DMS153 treated with DMSO at 0.1 percent for 48 hours (cell line): ENCODE data around the gene MAPK10.
"Not testable (repeated sequence)": the region's sequence is repeated elsewhere in the genome, so short reads cannot be mapped to it uniquely, and the experiment has no call there.

Experiments used
- DNase-seq: peaks from one replicate; lab custom pipeline; 2025; ENCODE audit not compliant: unreplicated experiment; lab: John Stamatoyannopoulos, UW

Gene MAPK10

DNA sequence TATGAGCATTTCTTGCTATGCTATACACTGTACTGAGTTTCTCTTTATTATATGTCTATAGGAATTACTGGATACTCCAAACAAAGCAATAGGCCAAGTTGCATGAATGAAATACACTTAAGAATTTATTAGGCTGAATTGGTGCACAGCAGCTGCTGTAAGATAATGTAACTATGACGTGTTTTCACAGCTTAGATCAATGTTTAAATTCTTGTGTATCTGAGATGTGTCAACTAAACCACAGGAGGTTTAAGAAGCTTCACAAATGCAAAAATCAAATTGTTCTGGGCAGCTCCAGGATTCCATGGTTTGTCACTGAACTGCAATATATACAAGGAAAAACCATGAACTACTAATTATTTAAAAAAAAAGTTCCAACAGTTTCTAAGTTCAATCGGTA, 156.7 kb downstream of the MAPK10 start:
- DNase-seq: no peak

DNA sequence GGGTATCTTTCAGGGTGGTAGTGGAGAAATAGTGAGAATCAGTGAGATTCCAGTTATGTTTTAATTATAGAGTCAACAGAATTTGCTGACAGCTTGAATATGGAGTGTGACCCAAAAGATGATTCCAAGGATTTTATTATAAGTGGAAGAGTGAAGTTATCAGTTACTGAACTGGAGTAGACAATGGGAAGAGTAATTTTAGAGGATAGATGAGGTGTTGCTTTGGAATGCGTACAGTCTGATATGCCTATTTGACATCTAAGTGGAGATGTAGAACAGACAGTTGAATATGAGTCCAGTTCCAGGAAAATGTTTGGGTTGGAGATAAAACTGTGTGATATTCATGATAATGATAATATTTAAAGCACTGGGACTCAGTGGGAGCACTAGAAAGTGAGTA, 174.2 kb downstream of the MAPK10 start:
- no peak for DNase-seq

DNA sequence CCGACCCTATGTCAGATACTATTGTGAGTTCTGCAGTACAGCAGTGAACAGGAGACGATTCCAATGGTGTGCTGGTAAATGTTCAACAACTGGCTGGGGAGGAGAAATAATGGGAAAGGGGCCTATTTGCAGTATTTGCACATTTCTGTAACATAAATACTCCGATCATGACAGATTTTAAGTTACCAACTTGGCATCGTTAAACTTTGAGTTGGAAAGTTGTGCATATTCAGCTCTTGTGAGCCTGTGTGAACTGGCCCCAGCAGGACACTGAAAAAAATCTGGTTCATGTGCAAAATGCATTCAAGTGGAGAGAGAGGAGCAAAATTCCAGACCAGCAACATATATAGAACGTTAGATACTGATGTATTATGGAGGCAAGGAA, 175.0 kb downstream of the MAPK10 start:
- no peak for DNase-seq

DNA sequence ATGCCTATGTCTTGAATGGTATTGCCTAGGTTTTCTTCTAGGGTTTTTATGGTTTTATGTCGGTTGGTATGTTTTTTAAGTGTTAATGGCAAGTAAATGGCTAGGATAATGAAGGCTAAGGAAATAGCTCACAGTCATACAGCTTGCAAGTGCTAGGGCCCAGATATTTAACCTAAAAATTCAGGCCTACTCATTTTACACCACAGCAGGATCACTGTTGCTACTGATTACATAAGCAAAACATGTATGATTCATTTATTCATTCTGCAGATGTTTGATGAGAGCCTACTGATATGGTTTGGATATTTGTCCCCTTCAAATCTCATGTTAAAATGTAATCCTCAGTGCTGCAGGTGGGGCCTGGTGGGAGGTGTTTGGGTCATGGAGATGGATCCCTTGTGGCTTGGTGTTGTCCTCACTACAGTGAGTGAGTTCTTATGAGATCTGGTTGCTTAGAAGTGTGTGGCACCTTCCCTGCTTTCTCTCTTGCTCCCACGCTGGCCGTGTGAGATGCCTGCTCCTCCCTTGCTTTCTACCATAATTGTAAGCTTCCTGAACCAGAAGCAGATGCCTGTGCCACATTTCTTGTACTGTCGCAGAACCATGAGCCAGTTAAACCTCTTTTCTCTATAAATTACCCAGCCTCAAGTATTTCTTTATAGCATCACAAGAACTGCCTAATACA, 175.5 kb downstream of the MAPK10 start:
- DNase-seq: no peak

DNA sequence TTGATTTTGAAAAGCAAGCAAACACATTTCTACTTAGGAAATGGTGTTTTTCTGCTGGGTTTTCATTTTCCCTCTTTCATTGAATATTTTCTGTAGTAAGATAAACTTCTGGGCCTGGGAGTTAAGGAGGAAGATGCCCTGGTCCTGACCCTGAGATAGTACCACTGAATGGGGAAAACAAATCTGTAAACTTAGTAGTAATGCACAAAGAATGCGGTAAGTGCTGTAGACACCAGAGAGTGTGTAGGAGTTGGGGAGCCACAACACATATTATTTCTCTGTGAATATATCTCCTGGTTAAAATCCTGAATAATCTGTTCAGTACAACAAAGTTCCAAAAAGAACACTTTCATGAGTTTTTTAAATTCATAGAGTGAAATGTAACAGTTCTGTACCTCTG, 178.3 kb downstream of the MAPK10 start:
- no peak for DNase-seq

DNA sequence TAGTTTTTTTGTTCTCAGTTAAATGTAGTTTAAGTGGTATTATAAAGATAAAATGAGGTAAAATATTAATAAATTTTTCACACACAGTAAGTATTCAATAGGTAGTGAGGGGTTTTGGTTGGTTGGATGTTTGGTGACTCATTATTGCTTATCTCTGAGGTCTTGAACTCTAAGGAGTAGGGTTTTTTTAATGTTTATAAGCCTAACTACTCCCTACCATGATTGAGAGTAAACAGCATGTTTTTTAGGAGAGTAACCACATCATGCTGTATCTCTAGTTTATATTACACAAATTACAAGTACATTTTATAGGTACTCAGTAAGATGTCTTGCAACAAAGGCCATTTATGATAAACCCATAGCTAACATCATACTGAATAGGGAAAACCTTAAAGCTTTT, 181.6 kb downstream of the MAPK10 start:
- no peak for DNase-seq

DNA sequence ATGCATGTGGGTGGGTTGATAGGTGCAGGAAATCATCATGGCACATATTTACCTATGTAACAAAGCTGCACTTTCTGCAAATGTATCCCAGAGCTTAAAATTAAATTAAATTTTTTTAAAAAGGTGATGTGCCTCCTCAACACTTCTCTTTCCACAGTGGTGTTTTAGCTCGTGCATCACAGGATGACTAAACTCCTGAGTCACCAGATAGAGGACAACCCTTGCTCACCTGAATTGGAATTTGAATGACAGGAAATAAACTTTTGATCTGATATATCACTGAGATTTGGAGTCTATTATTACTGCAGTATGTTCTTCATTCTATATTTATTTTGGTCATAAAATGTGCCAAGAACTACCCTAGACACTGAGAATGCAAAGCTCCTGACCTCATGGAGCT, 185.3 kb downstream of the MAPK10 start:
- DNase-seq: no peak

DNA sequence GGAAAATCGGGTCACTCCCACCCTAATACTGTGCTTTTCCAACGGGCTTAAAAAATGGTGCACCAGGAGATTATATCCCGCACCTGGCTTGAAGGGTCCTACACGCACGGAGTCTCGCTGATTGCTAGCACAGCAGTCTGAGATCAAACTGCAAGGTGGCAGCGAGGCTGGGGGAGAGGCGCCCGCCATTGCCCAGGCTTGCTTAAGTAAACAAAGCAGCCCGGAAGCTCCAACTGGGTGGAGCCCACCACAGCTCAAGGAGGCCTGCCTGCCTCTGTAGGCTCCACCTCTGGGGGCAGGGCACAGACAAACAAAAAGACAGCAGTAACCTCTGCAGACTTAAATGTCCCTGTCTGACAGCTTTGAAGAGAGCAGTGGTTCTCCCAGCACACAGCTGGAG, 191.5 kb downstream of the MAPK10 start:
- DNase-seq: not testable (repeated sequence)

DNA sequence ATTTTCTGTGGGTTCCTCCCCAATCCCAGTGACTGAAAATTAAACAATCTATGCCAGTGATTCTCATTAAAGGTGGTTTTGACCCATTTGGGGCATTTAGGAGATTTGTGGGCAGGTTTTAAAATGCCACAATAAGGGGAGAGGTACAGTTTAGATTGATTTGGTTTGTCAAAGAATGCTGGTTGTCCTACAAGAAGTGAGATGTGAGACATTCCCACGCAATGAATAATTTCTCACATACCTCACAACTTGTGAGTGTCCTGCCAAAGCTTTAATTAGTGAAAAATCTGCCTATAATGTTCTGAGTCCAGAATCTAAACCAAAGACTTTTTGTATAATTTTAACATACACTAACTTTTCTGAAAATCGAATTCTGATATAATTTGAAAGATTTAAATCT, 199.4 kb downstream of the MAPK10 start:
- no peak for DNase-seq

DNA sequence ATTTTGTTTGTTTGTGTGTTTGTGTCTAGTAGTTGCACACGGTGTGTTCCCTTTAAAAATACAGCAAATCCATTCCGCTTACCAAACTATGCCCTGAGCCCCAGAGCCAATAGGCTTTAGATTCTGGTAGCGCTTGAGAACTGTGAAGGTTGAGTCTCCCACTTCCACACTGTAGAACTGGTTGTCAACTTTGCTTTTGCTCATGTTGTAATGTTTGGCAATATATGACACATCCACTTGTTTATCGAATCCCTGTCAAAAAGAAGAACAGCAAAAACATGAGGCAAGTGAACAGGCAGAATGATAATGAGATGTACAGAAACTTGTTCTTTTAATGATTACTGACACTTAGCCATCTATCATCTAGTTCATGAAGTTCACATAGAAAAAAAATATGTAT, 200.6 kb downstream of the MAPK10 start:
- DNase-seq: no peak

DNA sequence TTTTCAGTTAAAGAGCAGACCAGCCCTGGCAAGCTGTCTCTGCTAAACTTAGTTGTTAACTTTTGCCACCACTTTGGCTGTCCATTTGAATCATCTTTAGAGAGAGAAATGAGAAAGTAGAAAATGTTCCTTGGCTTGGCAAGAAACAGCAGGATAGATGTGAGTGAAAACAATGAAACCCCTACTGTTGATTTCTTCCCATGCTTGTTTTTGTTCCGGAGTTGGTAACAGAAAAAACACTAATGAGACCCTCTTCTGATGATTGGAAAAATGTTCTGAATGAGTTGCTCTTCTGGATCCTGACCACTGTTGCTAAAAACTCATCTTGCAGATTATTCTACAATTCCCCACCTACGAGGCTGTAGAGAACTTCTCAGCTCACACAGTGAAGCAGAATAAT, 203.3 kb downstream of the MAPK10 start:
- no peak for DNase-seq

DNA sequence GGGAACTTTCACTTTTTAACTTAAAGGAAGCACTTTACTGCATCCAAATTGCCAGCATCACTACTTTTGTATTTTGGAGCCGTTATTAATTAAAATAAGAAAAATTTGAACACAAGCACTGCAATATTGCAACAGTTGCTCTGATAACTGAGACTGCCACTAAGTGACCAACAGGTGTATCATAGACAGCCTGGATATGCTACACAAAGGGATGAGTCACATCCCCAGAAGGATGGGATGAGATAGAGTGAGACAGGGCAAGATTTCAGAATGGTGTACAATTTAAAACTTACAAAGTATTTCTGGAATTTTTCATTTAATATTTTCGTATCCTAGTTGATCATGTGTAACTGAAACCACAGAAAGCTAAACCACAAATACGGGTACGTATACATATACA, 204.1 kb downstream of the MAPK10 start:
- DNase-seq: no peak

DNA sequence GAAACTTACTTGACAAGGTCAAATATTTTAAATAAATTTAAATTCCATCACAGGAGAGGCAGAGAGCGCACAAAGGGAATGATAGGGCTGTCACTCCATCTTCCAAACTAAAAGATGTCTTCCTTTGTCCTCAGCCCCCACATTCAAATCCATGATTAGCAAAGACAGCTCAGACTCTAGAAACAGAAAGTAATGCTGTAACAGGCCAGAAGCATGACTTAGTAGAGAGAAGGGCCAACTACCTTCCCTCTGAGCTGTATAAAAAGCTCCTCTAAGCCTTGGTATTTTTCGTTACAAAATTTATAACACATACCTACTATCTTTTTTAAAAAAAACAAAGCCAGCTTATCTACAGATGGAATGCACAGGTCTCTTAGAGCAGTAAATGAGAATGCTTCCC, 207.4 kb downstream of the MAPK10 start:
- no peak for DNase-seq

DNA sequence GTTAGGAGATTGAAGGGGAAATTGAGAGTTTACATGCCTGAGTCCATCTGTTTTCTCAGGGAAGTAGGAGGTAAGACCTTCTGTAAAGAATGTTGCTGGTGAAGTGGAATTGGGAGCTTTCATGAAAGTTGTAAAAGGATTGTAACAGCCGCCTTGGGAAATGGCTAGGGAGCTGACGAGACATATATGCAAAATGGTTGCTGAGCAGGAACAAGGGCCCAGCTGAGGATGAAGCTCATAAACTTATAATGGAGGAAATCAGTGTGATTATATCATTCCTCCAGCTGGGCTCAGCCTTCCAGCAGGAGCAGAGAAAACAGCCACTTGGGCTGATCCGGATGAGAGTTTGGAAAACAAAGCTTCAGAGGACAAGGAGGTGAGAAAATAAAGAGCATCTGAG, 208.7 kb downstream of the MAPK10 start:
- DNase-seq: no peak

DNA sequence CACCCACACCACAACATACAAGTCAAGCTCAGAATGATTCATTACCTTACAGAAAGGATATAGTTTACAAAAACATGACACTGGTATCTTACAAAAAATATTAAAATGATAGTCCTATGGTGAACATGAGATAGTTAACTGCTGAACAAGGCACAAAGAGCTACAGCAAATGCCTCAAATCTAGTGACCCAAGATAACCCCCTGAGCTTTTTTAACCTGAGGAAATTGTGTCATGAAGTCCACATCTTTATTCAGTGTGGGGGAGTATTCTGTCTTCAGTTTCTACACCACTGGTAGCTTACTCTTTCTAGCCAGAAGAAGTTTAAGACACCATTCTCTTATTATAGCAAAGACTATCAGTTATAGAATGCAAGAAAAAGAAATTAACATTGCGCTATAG, 218.7 kb downstream of the MAPK10 start:
- no peak for DNase-seq

DNA sequence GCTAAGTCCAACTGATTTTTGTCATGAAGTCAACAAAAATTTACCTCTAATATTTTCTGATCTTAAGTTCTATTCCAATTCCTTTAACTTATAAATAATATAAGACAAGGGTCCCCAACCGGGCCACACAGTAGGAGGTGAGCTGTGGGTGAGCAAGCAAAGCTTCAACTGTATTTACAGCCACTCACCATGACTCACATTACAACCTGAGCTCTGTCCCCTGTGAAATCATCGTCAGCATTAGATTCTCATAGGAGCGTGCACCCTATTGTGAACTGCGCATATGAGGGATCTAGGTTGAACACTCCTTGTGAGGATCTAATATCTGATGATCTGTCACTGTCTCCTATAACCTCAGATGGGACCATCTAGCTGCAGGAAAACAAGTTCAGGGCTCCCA, 227.4 kb downstream of the MAPK10 start:
- DNase-seq: no peak

DNA sequence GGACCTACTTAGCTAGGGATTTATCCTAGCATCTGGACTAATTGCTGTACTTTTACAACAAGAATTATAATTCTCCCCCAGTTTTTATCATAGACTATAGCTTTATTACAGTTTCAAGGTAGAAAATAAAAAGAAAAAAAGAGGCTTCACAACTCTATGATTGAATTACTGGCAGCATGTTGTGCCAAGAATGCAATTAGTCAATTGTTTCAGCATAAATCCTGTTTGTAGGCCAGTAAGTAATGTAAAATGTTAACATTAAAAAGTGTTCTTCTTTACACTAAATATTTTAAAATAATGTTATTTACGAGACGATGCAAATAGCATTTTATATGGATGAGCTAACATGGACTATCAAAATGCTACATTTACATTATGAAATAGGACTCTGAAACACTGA, 228.4 kb downstream of the MAPK10 start:
- no peak for DNase-seq

DNA sequence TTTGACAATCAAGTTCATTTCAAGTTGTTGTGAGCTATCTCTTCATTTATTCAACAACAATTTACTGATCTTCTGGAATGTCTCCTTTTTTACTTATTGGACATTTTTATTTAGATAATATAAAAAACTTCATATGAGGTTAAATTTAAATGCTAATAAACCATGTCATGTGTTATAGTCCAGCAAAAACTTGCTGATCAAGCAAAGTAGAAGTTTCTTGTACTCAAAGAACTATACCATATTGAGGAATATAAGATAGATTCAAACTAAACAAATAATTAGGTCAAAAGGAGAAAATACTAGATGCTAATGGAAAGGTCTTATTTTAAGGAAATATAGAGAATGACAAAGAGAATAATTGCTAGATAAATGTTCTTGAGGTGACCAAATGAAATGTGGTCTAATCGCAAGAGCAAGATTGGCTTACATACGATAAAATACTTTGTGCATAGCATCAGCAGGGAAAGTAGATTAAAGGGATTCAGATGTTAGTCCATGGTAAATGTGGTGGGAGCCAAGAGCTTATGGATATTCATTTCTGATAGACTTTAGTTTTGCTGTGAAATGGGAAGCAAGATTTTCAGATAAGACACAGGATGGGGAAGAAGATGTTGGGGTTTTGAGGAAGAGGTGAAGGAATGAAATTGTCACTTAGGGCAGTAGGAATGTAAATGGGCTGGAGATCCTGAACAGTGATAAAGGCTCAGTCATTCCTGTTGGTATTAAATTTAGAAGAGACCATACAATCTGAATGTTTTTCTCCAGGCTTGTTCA, 229.5 kb downstream of the MAPK10 start:
- no peak for DNase-seq

DNA sequence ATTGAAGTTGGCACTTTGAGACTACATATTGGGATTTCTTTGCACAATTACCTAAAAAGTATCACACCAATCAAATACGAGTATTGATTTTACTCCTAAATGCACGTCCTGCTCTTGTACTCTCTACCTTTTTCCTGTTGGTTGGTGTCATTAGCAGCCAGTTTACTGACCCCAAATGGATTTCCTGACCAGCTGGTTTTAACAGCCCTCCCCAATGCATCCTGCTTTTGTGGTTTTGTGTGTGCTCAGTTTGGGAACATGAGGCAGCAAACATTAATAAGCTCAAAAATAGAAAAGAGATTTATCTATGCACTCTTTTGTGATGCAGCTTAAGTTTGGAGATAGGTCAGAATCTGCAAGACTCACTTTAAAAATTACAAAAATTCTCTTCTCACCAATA, 230.3 kb downstream of the MAPK10 start:
- no peak for DNase-seq

DNA sequence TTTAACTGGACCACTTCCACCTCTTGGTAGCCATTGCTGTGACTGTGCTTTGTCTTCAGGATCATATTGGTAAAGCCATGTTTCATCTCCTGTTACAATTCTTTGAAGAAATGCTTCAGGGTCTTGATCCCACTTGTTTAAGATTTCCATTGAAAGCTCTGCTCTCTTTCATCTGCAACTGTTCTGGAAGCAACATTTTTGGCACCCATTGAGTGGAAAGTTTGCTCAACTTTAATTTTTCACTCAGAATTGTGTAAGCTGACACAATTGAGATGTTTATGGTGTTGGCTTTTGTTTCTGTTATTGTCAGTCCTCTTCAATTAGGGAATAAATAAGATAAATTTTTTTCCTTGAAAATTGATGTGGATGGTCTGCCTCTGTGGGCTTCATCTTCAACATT, 237.4 kb downstream of the MAPK10 start:
- no peak for DNase-seq

DNA sequence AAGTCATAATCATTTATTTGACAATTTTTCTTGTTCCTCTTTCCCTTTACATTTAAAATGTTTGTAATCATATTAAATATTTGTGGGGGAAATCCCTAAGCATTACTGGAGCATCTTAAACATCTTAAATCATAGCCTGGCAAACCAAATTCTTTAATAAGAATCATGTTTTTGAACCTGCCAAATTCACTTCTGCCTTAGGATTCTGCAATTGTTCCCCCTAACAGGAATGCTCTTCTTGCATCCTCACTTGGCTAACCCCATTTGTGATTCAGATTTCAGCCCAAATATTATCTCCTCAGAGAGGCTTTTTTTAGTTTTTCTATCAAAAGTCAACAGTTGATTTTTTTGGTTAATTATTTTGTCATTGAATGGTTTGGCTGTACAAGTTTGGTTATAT, 241.1 kb downstream of the MAPK10 start:
- no peak for DNase-seq

DNA sequence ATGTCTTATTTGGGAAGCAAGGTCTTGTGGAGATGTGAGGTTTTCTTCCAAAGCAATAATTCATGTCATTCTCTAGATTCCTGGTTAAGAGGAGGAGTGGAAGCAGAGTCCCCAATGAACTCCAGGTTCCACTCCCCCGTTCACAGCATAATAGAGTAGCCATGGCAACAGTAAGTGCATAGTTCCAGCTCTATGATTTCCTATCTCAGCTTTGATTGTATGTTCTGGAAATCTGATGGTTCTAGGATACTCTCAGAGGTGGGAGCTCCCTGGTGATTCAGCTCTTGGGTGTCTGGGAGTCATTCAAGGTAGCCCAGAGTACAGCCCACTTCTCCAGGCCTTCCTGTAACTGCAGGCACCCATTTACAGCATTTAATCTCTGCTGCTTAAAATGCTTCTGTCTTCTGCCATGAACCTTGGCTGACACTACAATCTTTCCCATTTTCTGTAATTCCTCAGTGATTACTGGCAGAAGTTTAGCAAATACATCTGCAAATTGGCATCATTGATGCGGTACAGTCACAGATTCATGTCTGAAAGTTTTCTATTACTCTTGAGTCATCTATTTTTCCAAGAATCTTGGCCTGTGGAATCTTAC, 242.0 kb downstream of the MAPK10 start:
- DNase-seq: no peak

DNA sequence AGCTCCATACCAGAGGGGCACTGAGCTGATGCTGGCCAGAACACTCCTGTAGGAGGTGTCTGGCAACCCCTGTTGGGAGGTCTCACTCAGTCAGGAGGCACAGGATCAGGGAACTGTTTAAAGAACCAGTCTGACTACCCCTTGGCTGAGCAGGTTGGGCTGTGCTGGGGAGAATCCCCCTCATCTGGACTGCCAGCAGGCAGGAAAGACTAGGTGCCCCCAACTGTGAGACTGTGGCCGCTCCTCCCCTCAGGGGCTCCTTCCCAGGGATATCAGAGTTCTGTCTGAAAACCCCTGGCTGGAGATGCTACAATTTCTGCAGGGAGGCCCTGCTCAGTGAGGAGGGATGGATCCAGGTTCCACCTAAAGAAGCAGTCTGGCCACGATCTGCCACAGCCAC, 245.3 kb downstream of the MAPK10 start:
- DNase-seq: no peak
